Measurements from ENCODE around the gene FGGY.
"Not testable (repeated sequence)": the region's sequence is repeated elsewhere in the genome, so short reads cannot be mapped to it uniquely, and the experiment has no call there.

Gene FGGY

DNA sequence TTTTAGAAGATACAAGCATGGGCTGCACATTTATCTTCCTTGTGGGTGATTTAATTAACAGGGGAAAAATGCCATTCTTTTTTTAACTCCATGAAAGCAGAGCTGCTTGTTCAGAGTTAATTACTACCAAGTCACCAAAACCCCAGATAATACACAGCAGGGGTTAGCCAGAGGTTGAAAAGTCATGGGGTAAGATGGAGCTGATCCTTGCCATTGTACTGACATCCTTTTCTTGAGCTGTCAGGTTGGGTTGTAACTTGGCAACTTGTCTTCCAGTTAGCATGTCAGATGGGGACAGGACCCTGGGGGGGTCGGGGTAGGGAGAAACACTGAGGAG, 260.6 kb downstream of the FGGY start:
- DNase-seq (ENCODE audit: extremely low read depth, low read depth), result no peak
- no peak for TF ChIP-seq CTCF (IDR thresholded peaks at IDR 0.05; ENCODE audit: low read depth, low read length, missing control alignments)
- H3K4me3 ChIP-seq (replicated peaks; ENCODE audit: low read depth, low read length), result no peak overlapping the region

- H3K4me3 ChIP-seq (replicated peaks; ENCODE audit: low read depth, low read length); DNase-seq (ENCODE audit: extremely low read depth, low read depth): not testable (repeated sequence)
Observed at GRCh38 chr1:59558580-59558979, 261.7 kb downstream of the FGGY start.

- DNase-seq (ENCODE audit: extremely low read depth, low read depth), result no peak
- H3K4me3 ChIP-seq (replicated peaks; ENCODE audit: low read depth, low read length), result no peak overlapping the region
- no peak for TF ChIP-seq CTCF (IDR thresholded peaks at IDR 0.05; ENCODE audit: low read depth, low read length, missing control alignments)
Observed at GRCh38 chr1:59560807-59561450, 264.0 kb downstream of the FGGY start.

GRCh38 chr1:59561796-59562195, 264.9 kb downstream of the FGGY start:
- H3K4me3 ChIP-seq (replicated peaks; ENCODE audit: low read depth, low read length), result no peak overlapping the region
- no peak for TF ChIP-seq CTCF (IDR thresholded peaks at IDR 0.05; ENCODE audit: low read depth, low read length, missing control alignments)
- no peak for DNase-seq (ENCODE audit: extremely low read depth, low read depth)

DNA sequence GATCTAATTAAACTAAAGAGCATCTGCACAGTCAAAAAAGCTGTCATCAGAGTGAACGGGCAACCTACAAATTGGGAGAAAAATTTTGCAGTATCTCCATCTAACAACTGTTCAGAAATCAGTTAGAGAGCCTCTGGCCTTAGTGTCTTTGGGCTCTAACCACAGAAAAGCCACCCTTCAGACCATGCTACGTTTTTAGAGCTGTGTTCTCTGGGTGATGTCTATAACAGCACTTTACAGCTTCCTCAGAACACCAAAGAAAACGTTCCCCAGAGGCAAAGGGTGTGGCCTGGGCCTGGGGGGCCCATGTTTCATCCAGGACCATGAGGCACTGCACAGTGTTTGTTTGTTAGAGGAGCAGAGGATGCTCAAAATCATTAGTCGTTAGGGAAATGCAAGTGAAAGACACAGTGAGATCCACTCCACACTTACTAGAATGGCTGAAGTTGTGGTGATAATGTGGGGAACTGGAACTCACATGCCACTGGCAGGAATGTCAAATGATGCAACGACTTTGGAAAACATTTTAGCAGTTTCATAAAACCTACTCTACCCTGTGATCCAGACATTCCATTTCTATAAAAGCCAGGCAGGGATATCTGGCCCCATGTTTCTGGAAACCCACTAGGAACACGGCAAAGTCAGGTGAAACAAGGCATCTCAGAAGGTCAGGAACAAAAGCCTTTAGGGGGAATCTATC, 267.4 kb downstream of the FGGY start:
- no peak for TF ChIP-seq CTCF (IDR thresholded peaks at IDR 0.05; ENCODE audit: low read depth, low read length, missing control alignments)
- no peak for DNase-seq (ENCODE audit: extremely low read depth, low read depth)
- H3K4me3 ChIP-seq (replicated peaks; ENCODE audit: low read depth, low read length), result no peak overlapping the region

DNA sequence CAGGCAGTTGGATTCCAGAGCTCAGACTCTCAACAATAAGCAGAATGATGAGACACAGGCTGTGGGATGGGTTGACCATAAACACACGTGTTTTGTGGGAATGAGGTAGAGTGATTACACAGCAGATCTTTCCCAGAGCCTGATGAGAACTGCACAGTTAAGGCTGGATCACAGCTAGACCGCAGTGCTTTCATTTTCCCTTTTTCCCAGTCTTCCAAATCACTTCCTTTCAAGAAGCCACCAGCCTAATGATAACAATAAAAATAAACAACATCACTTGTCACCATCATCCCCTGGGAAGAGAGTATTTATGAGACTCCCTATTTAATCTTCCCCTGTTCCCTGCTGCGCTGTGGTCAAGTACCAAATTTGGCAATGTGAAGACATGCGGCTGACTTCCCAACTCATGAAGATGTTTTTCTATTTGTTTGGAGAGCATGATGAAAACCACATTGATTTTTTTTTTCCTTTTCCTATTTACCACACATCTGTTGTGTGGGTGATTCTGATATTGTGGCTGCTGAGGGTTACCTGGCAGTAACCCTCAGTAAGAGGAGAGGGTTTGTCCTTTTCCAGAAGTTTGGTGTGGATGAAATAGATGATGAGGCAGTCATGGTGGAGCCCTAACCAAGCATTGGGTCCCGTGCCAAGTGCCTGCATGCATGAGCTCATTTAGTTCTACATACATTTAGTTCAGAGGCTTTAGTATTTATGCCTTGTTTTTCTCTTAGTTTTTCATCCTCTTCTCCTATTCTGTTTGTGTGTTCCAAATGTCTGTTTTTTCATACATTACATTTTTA, 268.9 kb downstream of the FGGY start:
- no peak for TF ChIP-seq CTCF (IDR thresholded peaks at IDR 0.05; ENCODE audit: low read depth, low read length, missing control alignments)
- peak overlapping the region; percentile 4; the same call in 1 of the 2 replicates for H3K4me3 ChIP-seq (replicated peaks; ENCODE audit: low read depth, low read length)
- DNase-seq (ENCODE audit: extremely low read depth, low read depth), result peak; percentile 90
